Measurements from ENCODE around the gene ASIC5.

Gene ASIC5

DNA sequence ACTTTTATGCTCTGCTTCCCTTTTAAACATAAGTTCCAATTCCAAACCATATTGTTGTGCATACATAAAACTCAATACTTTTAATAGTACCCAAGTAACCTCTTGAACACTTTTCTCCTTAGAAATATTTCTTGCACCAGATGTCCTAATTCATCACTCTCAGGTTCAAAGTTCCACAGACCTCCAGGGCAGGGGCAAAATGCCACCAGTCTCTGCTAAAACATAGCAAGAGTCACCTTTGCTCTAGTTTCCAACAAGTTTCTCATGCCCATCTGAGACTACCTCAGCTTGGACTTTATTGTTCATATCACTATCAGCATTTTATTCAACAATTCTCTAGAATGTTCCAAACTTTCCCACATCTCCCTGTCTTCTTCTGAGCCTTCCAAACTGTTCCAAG is 13.7 kb upstream of the ASIC5 start:
- Histone ChIP-seq H3K27me3 (ENCODE audit: insufficient read depth, low read length) (no peaks in the 10 kb centered on the region), H2AFZ (ENCODE audit: low read length, unreplicated experiment) (no peak overlapping the region), H3K27ac (ENCODE audit: low read depth, low read length) (no peak overlapping the region), H3K36me3 (ENCODE audit: insufficient read depth, low read length) (no peaks in the 10 kb centered on the region), H3K4me3 (ENCODE audit: low read depth, low read length) (no peak overlapping the region), H3K4me1 (ENCODE audit: control insufficient read depth, insufficient read depth, low read length, unreplicated experiment) (no peaks in the 10 kb centered on the region), H3K79me2 (ENCODE audit: control insufficient read depth, insufficient read depth, low read length, unreplicated experiment) (no peaks in the 10 kb centered on the region)

DNA sequence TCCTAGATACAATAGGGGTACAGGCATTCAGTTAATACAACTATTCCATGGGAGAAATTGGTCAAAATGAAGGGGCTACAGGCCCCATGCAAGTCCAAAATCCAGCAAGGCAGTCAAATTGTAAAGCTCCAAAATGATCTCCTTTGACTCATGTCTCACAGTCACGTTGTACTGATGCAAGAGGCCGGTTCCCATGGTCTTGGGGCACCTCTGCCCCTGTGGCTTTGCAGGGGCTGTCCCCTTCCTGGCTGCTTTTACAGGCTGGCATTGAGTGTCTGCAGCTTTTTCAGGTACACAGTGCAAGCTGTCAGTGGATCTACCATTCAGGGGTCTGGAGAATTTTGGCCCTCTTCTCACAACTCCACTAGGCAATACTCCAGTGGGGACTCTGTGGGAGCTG is 12.5 kb upstream of the ASIC5 start:
- Histone ChIP-seq H3K36me3 (ENCODE audit: insufficient read depth, low read length) (no peaks in the 10 kb centered on the region), H3K27ac (ENCODE audit: low read depth, low read length) (no peak overlapping the region), H3K27me3 (ENCODE audit: insufficient read depth, low read length) (no peaks in the 10 kb centered on the region), H3K4me3 (ENCODE audit: low read depth, low read length) (no peak overlapping the region), H3K4me1 (ENCODE audit: control insufficient read depth, insufficient read depth, low read length, unreplicated experiment) (no peaks in the 10 kb centered on the region), H2AFZ (ENCODE audit: low read length, unreplicated experiment) (no peak overlapping the region), H3K79me2 (ENCODE audit: control insufficient read depth, insufficient read depth, low read length, unreplicated experiment) (no peaks in the 10 kb centered on the region)

- no peaks in the 10 kb centered on the region for H3K4me1 ChIP-seq (ENCODE audit: control insufficient read depth, insufficient read depth, low read length, unreplicated experiment)
- H2AFZ ChIP-seq (ENCODE audit: low read length, unreplicated experiment), result no peak overlapping the region
- H3K27ac ChIP-seq (ENCODE audit: low read depth, low read length), result no peak overlapping the region
- no peaks in the 10 kb centered on the region for H3K79me2 ChIP-seq (ENCODE audit: control insufficient read depth, insufficient read depth, low read length, unreplicated experiment)
- H3K36me3 ChIP-seq (ENCODE audit: insufficient read depth, low read length), result no peaks in the 10 kb centered on the region
- H3K27me3 ChIP-seq (ENCODE audit: insufficient read depth, low read length), result no peaks in the 10 kb centered on the region
- no peak overlapping the region for H3K4me3 ChIP-seq (ENCODE audit: low read depth, low read length)
Observed at GRCh38 chr4:155877971-155878370, 11.9 kb upstream of the ASIC5 start.

DNA sequence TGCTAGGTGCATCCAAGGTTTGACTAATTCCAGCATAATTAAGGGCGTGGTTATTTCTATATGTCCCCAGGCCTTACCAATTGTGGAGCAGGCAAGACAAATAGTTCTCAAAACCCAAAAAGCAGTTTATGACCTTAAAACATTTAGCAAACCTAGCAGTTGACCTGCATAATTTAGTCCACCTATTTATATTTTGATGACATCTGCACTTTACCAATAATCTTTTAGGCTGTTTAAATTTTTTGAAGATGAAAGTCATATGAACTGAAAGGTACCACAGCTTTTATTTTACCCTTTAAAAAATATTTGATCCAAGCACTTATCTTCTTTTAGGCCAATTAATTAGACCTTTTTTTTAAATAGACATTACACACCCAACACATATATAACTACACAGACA is 9.8 kb upstream of the ASIC5 start:
- H2AFZ ChIP-seq (ENCODE audit: low read length, unreplicated experiment), result no peak overlapping the region
- H3K4me3 ChIP-seq (ENCODE audit: low read depth, low read length), result no peak overlapping the region
- H3K27me3 ChIP-seq (ENCODE audit: insufficient read depth, low read length), result no peaks in the 10 kb centered on the region
- H3K79me2 ChIP-seq (ENCODE audit: control insufficient read depth, insufficient read depth, low read length, unreplicated experiment), result no peaks in the 10 kb centered on the region
- no peak overlapping the region for H3K27ac ChIP-seq (ENCODE audit: low read depth, low read length)
- no peaks in the 10 kb centered on the region for H3K4me1 ChIP-seq (ENCODE audit: control insufficient read depth, insufficient read depth, low read length, unreplicated experiment)
- H3K36me3 ChIP-seq (ENCODE audit: insufficient read depth, low read length), result no peaks in the 10 kb centered on the region

- H3K27me3 ChIP-seq (ENCODE audit: insufficient read depth, low read length), result no peaks in the 10 kb centered on the region
- H3K4me1 ChIP-seq (ENCODE audit: control insufficient read depth, insufficient read depth, low read length, unreplicated experiment), result no peaks in the 10 kb centered on the region
- H2AFZ ChIP-seq (ENCODE audit: low read length, unreplicated experiment), result no peak overlapping the region
- no peaks in the 10 kb centered on the region for H3K79me2 ChIP-seq (ENCODE audit: control insufficient read depth, insufficient read depth, low read length, unreplicated experiment)
- H3K4me3 ChIP-seq (ENCODE audit: low read depth, low read length), result no peak overlapping the region
- H3K27ac ChIP-seq (ENCODE audit: low read depth, low read length), result no peak overlapping the region
- no peaks in the 10 kb centered on the region for H3K36me3 ChIP-seq (ENCODE audit: insufficient read depth, low read length)
Observed at GRCh38 chr4:155855897-155856296, 10.2 kb downstream of the ASIC5 start.

DNA sequence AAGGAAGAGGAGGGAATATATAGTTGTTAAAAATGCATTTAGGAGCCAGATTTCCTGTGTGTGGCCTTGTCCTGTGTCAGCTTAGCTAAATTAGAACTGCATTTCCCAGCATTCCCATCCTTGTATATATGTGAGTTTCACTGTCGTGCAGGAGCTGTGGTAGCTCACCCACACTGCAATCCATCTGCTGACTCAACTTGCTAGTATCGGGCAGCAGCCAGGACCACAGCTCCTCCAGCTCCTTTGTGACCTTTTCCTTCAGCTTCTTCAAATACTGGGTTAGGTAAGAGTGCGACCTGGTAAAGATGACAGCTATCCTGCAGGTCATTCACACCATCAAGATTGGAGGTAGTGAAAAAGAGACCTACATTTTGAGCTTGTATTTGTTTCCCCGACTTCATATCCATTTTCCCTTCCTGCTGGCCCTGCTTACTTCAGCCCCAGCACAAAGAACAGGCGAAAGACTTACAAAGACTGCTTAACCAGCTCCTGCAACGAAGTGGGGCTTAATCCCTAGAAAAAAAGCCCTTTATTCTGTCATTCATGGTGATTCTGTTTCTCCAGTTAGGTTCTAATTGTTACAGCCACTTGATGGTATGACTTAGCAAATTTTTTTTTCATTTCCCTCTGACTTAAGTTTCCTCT is 11.4 kb downstream of the ASIC5 start:
- Histone ChIP-seq H3K4me3 (ENCODE audit: low read depth, low read length) (no peak overlapping the region), H2AFZ (ENCODE audit: low read length, unreplicated experiment) (no peak overlapping the region), H3K27ac (ENCODE audit: low read depth, low read length) (no peak overlapping the region), H3K79me2 (ENCODE audit: control insufficient read depth, insufficient read depth, low read length, unreplicated experiment) (no peaks in the 10 kb centered on the region), H3K27me3 (ENCODE audit: insufficient read depth, low read length) (no peaks in the 10 kb centered on the region), H3K36me3 (ENCODE audit: insufficient read depth, low read length) (no peaks in the 10 kb centered on the region), H3K4me1 (ENCODE audit: control insufficient read depth, insufficient read depth, low read length, unreplicated experiment) (no peaks in the 10 kb centered on the region)

DNA sequence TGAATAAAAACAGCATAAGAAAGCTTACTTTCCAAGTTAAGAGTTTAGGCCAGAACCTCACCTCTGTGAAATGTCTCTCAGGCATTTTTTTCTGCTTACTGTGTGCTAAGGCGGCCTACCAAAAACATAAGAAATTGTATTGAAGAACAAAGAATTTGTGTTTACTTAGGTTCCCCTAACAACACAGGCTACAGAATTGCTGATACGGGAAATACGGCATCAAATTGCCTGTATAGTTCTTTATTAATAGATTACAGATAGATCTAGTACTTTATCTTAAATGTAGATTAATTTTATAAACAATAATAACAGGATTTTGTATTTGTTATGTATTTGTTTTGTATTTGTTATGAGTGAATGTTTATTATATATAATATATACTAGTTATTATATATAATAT is 12.9 kb downstream of the ASIC5 start:
- Histone ChIP-seq H3K36me3 (ENCODE audit: insufficient read depth, low read length) (no peaks in the 10 kb centered on the region), H3K27ac (ENCODE audit: low read depth, low read length) (no peak overlapping the region), H3K4me1 (ENCODE audit: control insufficient read depth, insufficient read depth, low read length, unreplicated experiment) (no peaks in the 10 kb centered on the region), H3K79me2 (ENCODE audit: control insufficient read depth, insufficient read depth, low read length, unreplicated experiment) (no peaks in the 10 kb centered on the region), H2AFZ (ENCODE audit: low read length, unreplicated experiment) (no peak overlapping the region), H3K4me3 (ENCODE audit: low read depth, low read length) (no peak overlapping the region), H3K27me3 (ENCODE audit: insufficient read depth, low read length) (no peaks in the 10 kb centered on the region)

- no peak overlapping the region for H2AFZ ChIP-seq (ENCODE audit: low read length, unreplicated experiment)
- no peak overlapping the region for H3K4me3 ChIP-seq (ENCODE audit: low read depth, low read length)
- no peak overlapping the region for H3K27ac ChIP-seq (ENCODE audit: low read depth, low read length)
- H3K79me2 ChIP-seq (ENCODE audit: control insufficient read depth, insufficient read depth, low read length, unreplicated experiment), result no peaks in the 10 kb centered on the region
- H3K27me3 ChIP-seq (ENCODE audit: insufficient read depth, low read length), result no peaks in the 10 kb centered on the region
- no peaks in the 10 kb centered on the region for H3K36me3 ChIP-seq (ENCODE audit: insufficient read depth, low read length)
- H3K4me1 ChIP-seq (ENCODE audit: control insufficient read depth, insufficient read depth, low read length, unreplicated experiment), result no peaks in the 10 kb centered on the region
Observed at GRCh38 chr4:155849042-155849441, 17.0 kb downstream of the ASIC5 start.

GRCh38 chr4:155846929-155847328 is 19.1 kb downstream of the ASIC5 start:
- no peaks in the 10 kb centered on the region for H3K27me3 ChIP-seq (ENCODE audit: insufficient read depth, low read length)
- no peak overlapping the region for H3K27ac ChIP-seq (ENCODE audit: low read depth, low read length)
- H3K4me1 ChIP-seq (ENCODE audit: control insufficient read depth, insufficient read depth, low read length, unreplicated experiment), result no peaks in the 10 kb centered on the region
- H2AFZ ChIP-seq (ENCODE audit: low read length, unreplicated experiment), result no peak overlapping the region
- H3K79me2 ChIP-seq (ENCODE audit: control insufficient read depth, insufficient read depth, low read length, unreplicated experiment), result no peaks in the 10 kb centered on the region
- no peaks in the 10 kb centered on the region for H3K36me3 ChIP-seq (ENCODE audit: insufficient read depth, low read length)
- no peak overlapping the region for H3K4me3 ChIP-seq (ENCODE audit: low read depth, low read length)

DNA sequence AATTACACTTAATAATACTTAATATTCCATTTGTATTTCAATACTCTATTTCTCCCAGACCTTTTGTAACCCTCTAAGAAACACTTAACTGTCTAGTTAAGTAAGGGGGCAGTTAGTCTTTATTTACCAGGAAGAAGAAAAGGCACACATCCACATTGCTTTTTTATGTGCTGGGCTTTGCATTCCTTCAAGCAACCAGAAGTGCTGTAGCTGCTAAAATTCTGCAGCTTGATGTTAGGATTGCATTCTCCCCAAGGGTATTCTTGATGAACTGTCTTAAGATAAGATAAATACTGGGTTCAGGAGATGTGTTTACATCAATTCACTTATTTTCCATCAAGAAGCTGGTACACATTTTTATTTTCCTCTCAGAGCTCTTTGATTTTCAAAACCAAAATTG is 24.0 kb downstream of the ASIC5 start:
- Histone ChIP-seq H3K4me1 (ENCODE audit: control insufficient read depth, insufficient read depth, low read length, unreplicated experiment) (peaks cover 12% of the 10 kb centered on the region), H3K79me2 (ENCODE audit: control insufficient read depth, insufficient read depth, low read length, unreplicated experiment) (no peaks in the 10 kb centered on the region), H3K27ac (ENCODE audit: low read depth, low read length) (no peak overlapping the region), H3K27me3 (ENCODE audit: insufficient read depth, low read length) (no peaks in the 10 kb centered on the region), H2AFZ (ENCODE audit: low read length, unreplicated experiment) (no peak overlapping the region), H3K4me3 (ENCODE audit: low read depth, low read length) (no peak overlapping the region), H3K36me3 (ENCODE audit: insufficient read depth, low read length) (no peaks in the 10 kb centered on the region)

DNA sequence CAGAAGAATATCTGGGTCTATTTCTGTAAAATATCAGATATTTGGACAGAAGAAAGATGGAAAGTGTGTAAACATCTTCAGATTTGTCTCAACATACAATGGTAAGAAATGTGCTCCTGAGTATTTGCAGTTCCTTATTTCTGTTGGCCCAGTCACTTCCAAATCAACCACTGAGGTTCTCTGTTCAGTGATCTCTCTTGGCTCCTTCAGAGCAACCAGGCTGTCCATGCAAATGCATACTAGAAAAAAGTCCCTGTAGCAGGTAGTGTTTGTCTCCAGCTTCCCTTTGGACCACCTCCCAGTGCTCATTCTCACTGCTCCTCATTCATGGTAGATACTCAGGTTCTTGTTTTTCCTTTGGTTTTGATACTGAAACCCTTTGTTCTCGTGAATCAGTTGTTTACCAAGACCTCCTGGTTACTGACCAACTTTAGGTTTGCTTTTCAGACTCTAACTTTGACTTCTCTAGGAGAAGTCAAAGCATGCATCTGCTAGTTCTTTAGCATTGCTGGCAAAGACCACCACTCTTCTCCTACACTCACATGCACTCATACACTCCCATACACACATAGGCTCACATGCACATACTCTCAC is 28.8 kb downstream of the ASIC5 start:
- Histone ChIP-seq H3K79me2 (ENCODE audit: control insufficient read depth, insufficient read depth, low read length, unreplicated experiment) (no peaks in the 10 kb centered on the region), H3K27ac (ENCODE audit: low read depth, low read length) (no peak overlapping the region), H2AFZ (ENCODE audit: low read length, unreplicated experiment) (no peak overlapping the region), H3K4me1 (ENCODE audit: control insufficient read depth, insufficient read depth, low read length, unreplicated experiment) (peaks cover 12% of the 10 kb centered on the region), H3K36me3 (ENCODE audit: insufficient read depth, low read length) (no peaks in the 10 kb centered on the region), H3K4me3 (ENCODE audit: low read depth, low read length) (no peak overlapping the region), H3K27me3 (ENCODE audit: insufficient read depth, low read length) (no peaks in the 10 kb centered on the region)
